ENCODE data around the gene KDM4B. TPM values are rescaled to one million over a fixed set of nuclear protein-coding genes. Genes with fewer than 3 reads are reported as not detected.

The KDM4B gene
- total RNA-seq, 1 donor = 22.1 TPM

GRCh38 chr19:5149932-5150901 is 181.3 kb downstream of the KDM4B start:
- Histone ChIP-seq H3K9me3 (ENCODE audit: low read depth, low read length) (no peaks in the 10 kb centered on the region), H3K4me2 (ENCODE audit: insufficient read depth, low read length) (no peak overlapping the region), H3K27me3 (ENCODE audit: insufficient read depth, low read length) (no peaks in the 10 kb centered on the region), H4K20me1 (ENCODE audit: insufficient read depth, low read length) (no peaks in the 10 kb centered on the region), H3K4me3 (ENCODE audit: insufficient read depth, low read length) (no peak overlapping the region), H3K79me2 (ENCODE audit: insufficient read depth, low read length) (no peaks in the 10 kb centered on the region), H3K4me1 (ENCODE audit: insufficient read depth, low read length) (no peaks in the 10 kb centered on the region), H2AFZ (ENCODE audit: low read length) (no peak overlapping the region), H3K27ac (ENCODE audit: low read depth, low read length) (no peak overlapping the region), H3K36me3 (ENCODE audit: insufficient read depth, low read length) (no peaks in the 10 kb centered on the region)
- peak; percentile 68 for DNase-seq (ENCODE audit: insufficient read length, low spot score, missing footprints)
- TF ChIP-seq, protein P1, sequence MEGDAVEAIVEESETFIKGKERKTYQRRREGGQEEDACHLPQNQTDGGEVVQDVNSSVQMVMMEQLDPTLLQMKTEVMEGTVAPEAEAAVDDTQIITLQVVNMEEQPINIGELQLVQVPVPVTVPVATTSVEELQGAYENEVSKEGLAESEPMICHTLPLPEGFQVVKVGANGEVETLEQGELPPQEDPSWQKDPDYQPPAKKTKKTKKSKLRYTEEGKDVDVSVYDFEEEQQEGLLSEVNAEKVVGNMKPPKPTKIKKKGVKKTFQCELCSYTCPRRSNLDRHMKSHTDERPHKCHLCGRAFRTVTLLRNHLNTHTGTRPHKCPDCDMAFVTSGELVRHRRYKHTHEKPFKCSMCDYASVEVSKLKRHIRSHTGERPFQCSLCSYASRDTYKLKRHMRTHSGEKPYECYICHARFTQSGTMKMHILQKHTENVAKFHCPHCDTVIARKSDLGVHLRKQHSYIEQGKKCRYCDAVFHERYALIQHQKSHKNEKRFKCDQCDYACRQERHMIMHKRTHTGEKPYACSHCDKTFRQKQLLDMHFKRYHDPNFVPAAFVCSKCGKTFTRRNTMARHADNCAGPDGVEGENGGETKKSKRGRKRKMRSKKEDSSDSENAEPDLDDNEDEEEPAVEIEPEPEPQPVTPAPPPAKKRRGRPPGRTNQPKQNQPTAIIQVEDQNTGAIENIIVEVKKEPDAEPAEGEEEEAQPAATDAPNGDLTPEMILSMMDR (IDR thresholded peaks at IDR 0.05; ENCODE audit: extremely low read depth, low read depth, low read length) = no peak

GRCh38 chr19:5150902-5151741 is 182.2 kb downstream of the KDM4B start:
- Histone ChIP-seq H3K27me3 (ENCODE audit: insufficient read depth, low read length) (no peaks in the 10 kb centered on the region), H2AFZ (ENCODE audit: low read length) (no peak overlapping the region), H3K4me1 (ENCODE audit: insufficient read depth, low read length) (no peaks in the 10 kb centered on the region), H4K20me1 (ENCODE audit: insufficient read depth, low read length) (no peaks in the 10 kb centered on the region), H3K4me3 (ENCODE audit: insufficient read depth, low read length) (no peak overlapping the region), H3K27ac (ENCODE audit: low read depth, low read length) (no peak overlapping the region), H3K9me3 (ENCODE audit: low read depth, low read length) (no peaks in the 10 kb centered on the region), H3K4me2 (ENCODE audit: insufficient read depth, low read length) (no peak overlapping the region), H3K79me2 (ENCODE audit: insufficient read depth, low read length) (no peaks in the 10 kb centered on the region), H3K36me3 (ENCODE audit: insufficient read depth, low read length) (no peaks in the 10 kb centered on the region)
- DNase-seq (ENCODE audit: insufficient read length, low spot score, missing footprints) = peak; percentile 68
- TF ChIP-seq, protein P1 (IDR thresholded peaks at IDR 0.05; ENCODE audit: extremely low read depth, low read depth, low read length) = no peak

DNA sequence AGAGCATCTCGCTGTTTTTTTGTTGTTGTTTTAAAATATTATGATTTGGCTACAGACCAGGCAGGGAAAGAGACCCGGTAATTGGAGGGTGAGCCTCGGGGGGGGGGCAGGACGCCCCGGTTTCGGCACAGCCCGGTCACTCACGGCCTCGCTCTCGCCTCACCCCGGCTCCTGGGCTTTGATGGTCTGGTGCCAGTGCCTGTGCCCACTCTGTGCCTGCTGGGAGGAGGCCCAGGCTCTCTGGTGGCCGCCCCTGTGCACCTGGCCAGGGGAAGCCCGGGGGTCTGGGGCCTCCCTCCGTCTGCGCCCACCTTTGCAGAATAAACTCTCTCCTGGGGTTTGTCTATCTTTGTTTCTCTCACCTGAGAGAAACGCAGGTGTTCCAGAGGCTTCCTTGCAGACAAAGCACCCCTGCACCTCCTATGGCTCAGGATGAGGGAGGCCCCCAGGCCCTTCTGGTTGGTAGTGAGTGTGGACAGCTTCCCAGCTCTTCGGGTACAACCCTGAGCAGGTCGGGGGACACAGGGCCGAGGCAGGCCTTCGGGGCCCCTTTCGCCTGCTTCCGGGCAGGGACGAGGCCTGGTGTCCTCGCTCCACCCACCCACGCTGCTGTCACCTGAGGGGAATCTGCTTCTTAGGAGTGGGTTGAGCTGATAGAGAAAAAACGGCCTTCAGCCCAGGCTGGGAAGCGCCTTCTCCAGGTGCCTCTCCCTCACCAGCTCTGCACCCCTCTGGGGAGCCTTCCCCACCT is 183.3 kb downstream of the KDM4B start:
- Histone ChIP-seq H3K4me2 (ENCODE audit: insufficient read depth, low read length) (no peak overlapping the region), H4K20me1 (ENCODE audit: insufficient read depth, low read length) (no peaks in the 10 kb centered on the region), H3K27me3 (ENCODE audit: insufficient read depth, low read length) (no peaks in the 10 kb centered on the region), H3K4me1 (ENCODE audit: insufficient read depth, low read length) (no peaks in the 10 kb centered on the region), H3K27ac (ENCODE audit: low read depth, low read length) (no peak overlapping the region), H3K79me2 (ENCODE audit: insufficient read depth, low read length) (no peaks in the 10 kb centered on the region), H3K4me3 (ENCODE audit: insufficient read depth, low read length) (no peak overlapping the region), H3K36me3 (ENCODE audit: insufficient read depth, low read length) (no peaks in the 10 kb centered on the region), H2AFZ (ENCODE audit: low read length) (no peak overlapping the region), H3K9me3 (ENCODE audit: low read depth, low read length) (no peaks in the 10 kb centered on the region)
- TF ChIP-seq, protein P1 (IDR thresholded peaks at IDR 0.05; ENCODE audit: extremely low read depth, low read depth, low read length) = no peak
- peak; percentile 77 for DNase-seq (ENCODE audit: insufficient read length, low spot score, missing footprints)
